HG02852 (cell line): ENCODE data around the gene CLIP4.

ENCODE experiments used
- ATAC-seq: cut with Tn5 transposase; IDR thresholded peaks from one replicate; pipeline ENCODE4 v1.9.1; 2021; ENCODE audit warnings: mild to moderate bottlenecking, moderate library complexity; ENCODE audit not compliant: unreplicated experiment

The CLIP4 gene

GRCh38 chr2:29218071-29218470 is 102.9 kb downstream of the CLIP4 start:
- no peak for ATAC-seq

- ATAC-seq = no peak
These were observed 103.4 kb downstream of the CLIP4 start for GRCh38 chr2:29218550-29219125.

- no peak for ATAC-seq
These were observed 104.2 kb downstream of the CLIP4 start for GRCh38 chr2:29219374-29219773.

- no peak for ATAC-seq
These were observed 105.5 kb downstream of the CLIP4 start for GRCh38 chr2:29220506-29221270.

- no peak for ATAC-seq
These were observed 107.4 kb downstream of the CLIP4 start for GRCh38 chr2:29222381-29223179.

GRCh38 chr2:29223257-29223656 is 108.0 kb downstream of the CLIP4 start:
- no peak for ATAC-seq

GRCh38 chr2:29223851-29224692 is 108.9 kb downstream of the CLIP4 start:
- no peak for ATAC-seq

- ATAC-seq = no peak
These were observed 109.7 kb downstream of the CLIP4 start for GRCh38 chr2:29224693-29225551.

GRCh38 chr2:29225814-29226213 is 110.6 kb downstream of the CLIP4 start:
- ATAC-seq = no peak

GRCh38 chr2:29226375-29226774 is 111.2 kb downstream of the CLIP4 start:
- ATAC-seq = no peak

- ATAC-seq = no peak
These were observed 111.6 kb downstream of the CLIP4 start for GRCh38 chr2:29226808-29227207.

- no peak for ATAC-seq
These were observed 112.9 kb downstream of the CLIP4 start for GRCh38 chr2:29227935-29228675.

- ATAC-seq = no peak
These were observed 113.7 kb downstream of the CLIP4 start for GRCh38 chr2:29228947-29229346.

- ATAC-seq = no peak
These were observed 114.4 kb downstream of the CLIP4 start for GRCh38 chr2:29229640-29230039.

GRCh38 chr2:29232041-29232440 is 116.8 kb downstream of the CLIP4 start:
- ATAC-seq = no peak

- ATAC-seq = no peak
These were observed 118.2 kb downstream of the CLIP4 start for GRCh38 chr2:29233428-29233827.

GRCh38 chr2:29235411-29235810 is 120.2 kb downstream of the CLIP4 start:
- no peak for ATAC-seq

- ATAC-seq = no peak
These were observed 120.9 kb downstream of the CLIP4 start for GRCh38 chr2:29236074-29236473.

- ATAC-seq = no peak
These were observed 123.3 kb downstream of the CLIP4 start for GRCh38 chr2:29238497-29238896.
